Measurements from ENCODE around the gene FAM181A.

Gene FAM181A

DNA sequence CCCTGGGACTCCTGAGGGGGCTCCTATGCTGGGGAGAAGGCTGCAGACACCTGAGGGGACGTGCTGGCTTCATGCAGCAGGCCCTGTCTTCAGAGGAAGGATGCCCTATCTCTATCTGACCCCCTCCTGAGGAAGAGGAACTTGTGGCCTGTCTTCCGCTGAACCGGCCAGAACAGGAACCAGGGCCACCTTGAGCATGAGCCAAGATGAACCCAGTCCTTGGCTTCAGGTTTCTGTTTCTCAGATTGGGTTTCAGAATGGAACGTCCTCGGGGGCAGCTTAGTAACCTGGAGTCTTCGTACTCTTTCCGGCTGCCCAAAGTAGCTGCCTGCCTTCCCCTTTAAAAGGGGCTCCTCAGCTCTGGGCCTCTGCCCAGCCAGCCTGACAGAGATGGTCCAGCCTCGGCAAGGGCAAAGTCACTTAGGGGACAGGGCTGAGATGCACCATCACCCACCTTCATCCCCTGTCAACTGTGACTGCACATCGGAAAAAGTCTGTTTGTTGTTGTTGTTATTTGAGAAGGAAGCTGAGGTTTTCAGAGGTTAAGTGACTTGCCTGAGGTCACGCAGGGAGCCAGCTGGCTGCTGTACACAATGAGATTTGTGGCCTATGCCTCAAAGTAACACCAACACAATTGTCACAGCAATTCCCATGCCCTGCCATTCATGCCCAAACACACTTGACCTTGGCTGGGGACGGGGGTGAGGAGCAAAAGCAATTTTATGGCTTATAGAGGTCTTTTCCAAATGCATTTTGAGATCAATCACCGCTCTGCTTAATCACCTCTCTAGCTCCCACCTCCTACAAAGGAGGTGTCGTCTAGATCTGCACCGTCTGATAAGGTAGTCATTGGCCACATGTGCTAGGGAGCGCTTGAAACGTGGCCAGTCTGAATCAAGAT is 35.8 kb downstream of the FAM181A start:
- peak; percentile 45 for DNase-seq (ENCODE audit: low spot score)

DNA sequence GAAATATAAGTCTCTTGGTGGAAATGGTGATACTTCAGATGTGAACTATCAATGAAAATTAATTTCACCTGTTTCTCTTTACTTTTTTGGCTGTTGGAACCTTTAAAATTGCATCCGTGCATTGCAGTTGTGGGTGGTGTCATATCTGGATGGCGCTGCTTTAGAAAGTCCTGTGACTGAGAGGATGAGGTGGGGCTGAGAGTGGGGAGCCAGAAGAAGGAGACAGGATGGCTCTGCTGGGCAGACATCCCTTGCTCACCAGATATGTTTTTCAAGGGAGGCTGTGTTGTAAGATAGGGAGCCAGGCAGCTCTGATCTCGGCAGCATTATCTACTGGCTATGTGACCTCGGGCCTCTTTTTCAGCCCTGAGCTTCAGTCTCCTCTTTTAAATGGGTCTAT is 36.5 kb downstream of the FAM181A start:
- DNase-seq (ENCODE audit: low spot score) = no peak

DNA sequence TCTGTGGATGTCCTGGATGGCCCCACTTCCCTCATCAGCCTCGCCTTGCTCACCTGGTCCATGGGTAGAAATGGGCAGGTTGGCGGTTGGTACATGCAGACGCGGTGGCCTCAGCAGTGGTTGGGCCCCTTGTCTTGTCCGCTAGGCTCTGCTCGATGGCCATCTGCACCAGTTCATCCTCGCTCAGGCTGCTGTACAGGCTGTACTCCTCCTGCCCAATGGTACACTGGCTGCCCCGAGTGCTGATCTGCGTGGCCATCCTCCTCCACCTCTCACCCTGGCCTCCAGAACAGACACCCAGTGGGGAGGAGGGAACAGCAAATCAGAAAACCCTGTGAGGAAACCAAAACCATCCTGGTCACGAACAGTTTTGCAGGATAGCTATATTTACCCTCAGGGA is 37.1 kb downstream of the FAM181A start:
- no peak for DNase-seq (ENCODE audit: low spot score)

DNA sequence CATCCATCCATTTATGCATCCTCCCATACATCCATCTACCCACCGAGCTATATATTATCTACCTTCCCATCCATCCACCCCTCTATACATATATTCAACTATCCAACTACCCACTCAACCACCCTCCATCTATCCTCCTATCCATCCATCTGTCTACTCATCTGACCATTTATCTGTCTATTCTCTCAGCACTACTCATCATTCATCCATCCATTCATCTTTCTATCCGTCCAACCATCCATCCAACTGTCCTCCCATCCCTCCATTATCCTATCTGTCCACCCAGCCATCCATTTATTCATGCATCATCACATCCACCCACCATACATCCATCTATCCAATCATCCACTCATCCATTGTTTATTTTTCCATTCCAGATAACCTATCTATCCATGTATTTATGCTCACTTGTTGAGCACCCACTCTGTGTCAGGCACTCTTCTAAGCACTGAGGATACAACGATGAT is 37.7 kb downstream of the FAM181A start:
- no peak for DNase-seq (ENCODE audit: low spot score)

DNA sequence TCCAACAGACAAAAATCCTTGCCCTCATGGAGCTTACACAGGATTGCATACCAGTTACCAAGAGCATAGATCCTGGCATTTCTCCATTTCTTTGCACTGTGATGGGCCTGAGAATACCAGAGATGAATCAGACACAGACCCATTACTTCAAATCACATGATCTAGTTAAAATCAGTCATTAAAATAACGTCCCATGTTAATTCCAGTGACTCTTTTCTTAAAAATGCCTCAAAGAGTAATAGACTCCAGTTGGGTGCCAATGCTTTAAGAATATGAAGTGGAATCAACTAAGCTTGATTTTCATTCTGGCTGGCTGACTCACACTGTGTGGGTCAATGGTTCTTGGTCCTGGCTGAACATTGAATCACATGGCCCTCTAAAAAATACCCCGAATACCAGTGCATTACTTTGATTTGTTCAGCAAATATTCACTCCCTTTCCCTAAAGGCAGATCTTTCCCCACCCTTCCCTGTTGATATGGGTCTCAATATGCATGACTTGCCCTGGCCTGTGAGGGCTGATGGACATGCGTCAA is 38.2 kb downstream of the FAM181A start:
- DNase-seq (ENCODE audit: low spot score) = no peak

DNA sequence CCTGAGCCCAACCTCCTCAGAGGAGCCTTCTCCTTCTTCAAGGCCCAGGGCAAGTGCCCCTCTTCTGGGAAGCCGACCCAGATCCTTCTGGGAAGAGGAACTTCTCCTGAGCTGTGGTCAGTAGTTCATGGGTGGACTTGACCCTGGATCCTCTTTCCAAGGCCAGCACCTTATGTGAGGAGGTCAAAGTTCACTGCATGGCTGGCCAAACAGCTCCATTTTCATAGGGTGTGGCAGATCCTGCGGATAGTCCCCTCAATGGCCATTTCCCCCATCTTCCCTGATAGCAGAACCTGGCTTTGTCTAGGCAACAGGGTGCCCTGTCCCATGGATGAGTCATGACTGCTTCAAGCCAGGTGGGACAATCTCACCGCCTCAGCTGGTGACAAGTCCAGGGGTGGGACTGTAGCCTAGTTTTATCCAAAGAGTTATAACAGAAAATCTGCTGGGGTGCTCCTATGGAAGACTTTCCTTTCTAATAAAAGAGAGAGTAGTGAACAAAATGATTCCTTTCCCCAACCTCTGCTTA is 38.9 kb downstream of the FAM181A start:
- DNase-seq (ENCODE audit: low spot score) = no peak

DNA sequence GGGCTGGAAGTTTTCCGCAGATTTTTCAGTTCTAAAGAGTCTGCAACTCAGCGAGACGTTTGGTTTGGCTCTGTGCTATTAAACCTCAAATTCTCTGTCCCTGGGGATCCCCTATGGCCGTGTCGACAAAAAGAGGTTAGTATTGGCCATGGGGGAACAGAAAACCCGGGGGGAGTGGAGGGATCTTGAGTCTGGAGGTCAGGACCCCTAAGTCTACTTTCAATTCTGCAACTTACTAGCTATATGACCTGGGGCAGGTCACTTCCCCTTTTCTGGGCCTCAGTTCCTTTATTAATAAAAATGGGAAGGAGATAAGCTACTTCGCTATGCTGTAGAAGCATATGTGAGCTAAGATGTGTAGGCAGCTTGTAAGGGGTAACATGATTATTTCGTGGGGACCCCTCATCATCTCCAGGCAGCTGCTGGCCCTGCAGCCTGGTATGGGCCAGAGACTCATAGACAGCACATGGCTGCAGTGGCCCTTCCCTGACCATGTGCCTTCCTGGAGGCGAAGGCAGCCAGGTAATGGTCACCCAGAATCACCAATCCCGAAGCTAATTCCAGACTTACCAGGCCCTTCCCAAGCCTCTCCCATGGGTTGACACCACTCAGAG is 40.6 kb downstream of the FAM181A start:
- DNase-seq (ENCODE audit: low spot score) = no peak

DNA sequence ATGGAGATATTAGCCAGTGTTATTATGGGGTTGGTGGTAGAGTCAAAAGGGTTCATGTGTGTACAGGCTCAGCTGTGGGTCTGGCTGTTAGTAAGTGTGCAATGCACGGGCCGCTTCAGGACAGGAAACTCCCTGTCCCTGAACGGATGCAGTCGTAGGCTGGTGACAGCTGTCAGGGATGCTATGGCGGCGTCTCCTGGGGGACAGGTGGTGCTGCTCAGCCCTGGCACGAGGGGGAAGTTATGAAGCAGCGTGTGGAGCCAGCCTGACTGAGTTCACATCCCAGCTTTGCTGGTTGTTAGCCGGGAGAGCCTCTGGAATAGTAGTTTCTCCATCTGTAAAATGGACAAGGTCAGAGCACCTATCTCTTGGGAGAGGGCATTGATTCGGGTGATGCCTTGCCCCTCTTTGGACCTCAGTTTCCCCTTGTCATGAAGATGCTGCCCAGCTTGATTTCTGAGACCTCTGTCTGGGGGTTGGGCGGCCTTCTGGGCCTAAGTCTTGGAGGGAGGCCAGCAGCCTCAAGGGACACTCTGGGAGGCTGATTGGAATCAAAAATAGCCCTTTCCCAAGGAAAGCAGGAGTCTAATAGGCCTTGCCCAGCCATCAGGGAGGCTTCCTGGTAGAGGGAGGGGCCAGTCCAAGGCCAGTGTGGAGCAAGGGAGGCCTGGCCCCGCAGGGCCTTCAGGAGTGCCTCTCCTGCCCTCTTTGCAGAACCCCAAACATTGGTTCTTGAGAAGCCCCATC is 42.1 kb downstream of the FAM181A start:
- no peak for DNase-seq (ENCODE audit: low spot score)

DNA sequence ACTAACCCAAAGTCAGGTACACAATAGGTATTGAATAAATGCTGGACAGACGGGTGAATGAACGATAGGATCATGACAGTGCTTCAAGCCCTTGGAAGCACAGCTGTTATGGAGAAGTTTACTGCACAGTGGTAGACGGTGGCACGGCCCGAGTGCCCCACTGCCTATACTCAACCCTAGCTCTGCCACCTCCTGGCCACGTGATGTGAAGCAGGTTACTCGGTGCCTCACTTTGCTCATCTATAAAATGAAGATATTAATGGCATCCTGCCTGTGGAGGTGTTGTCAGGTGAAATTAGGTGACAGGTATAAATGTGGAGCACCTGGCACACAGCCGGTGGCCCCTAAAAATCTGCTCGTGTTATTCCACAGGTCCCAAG is 43.4 kb downstream of the FAM181A start:
- DNase-seq (ENCODE audit: low spot score) = no peak

DNA sequence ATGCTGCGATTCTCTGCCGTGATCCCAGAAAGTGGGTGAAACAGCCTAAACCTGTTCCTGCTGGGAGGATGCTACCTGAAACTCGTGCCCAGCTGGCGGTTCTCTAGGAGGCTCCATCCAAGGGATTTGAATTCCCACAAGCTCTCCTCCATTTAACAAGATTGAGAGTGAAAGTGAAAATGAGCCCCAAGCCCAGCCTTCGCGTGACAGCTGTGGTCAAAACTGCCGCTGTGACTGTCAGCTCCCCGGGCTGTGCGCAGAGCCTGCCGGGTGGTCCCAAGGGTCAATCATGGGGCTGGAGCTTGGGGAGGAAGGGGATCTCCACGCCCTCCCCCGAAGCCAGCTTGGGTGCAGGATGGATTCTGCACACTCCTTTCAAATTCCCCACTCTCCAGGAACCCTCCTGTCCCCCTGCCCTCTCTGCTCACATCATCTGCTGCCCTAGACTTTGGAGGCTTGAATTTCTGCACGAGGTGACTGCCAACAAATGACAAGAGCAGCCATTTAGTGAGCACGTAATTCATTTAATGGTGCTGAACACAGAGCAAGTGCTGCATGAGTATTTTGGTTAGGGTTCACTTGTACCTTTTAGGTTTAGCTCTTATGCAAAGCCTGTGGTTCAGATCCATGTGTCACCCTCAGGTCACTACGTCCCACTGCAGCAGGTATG is 44.0 kb downstream of the FAM181A start:
- no peak for DNase-seq (ENCODE audit: low spot score)

DNA sequence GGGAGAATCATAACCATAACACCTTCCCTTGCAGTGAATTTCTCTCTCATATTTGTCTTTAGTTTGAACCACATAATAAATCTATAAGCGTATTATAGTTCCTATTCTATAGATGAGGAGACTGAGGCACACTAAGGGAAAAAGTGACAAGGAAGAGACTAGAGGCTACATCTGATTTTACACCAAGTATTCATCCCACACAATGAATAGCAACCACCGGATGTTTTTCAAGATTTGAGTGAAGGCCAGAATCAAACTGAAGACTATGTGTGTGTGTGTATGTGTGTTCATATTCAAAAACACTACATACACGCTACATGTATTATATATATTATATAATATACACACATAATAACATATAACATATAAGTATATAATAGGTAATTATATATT is 44.5 kb downstream of the FAM181A start:
- DNase-seq (ENCODE audit: low spot score) = no peak

DNA sequence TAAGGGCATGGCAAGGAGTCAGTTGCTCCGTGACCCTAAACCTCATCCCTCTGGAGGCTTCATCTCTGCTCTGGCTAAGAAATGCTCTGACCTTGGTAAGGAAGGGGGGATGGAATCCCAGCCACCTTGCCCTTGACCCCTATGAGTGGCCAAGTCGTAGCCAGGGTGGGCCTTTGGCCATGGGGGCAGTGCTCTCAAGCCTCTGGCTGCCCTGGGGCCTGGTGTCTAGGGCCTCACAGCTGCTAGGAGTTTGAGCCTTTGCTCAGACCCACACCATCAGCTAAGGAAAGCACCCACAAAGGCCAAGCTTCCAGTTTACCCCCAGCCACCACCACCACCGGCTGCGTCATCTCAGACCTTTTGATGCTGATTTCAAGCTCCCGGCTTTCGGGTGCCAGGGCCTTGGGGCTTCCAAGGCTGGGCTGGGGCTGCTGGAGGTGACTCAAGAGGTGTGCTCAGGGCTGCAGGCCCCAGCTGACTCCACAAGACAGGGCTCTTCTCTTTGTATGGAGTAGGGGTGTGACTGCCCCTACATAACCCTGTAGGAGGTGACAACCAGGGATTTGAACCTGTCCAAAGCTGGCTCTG is 45.6 kb downstream of the FAM181A start:
- no peak for DNase-seq (ENCODE audit: low spot score)

DNA sequence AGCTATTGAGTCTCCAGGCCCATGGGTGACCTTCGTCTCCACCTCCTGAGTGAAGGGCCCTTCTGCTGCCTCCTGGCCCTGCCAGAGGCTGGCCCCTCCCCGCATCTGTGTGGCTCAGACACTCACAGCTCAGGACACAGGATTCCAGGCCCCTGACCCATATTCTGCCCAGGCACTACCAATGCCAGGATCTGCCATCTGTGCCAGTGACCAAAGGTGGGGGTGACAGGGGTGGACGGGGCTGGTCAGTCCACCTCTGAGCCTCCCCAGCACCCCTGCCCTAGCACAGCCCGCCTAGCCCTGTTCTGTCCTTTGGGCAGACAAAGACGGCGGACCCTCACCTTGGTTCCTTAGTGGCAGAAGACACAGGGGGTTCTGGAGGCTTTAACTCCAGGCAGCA is 46.5 kb downstream of the FAM181A start:
- no peak for DNase-seq (ENCODE audit: low spot score)

DNA sequence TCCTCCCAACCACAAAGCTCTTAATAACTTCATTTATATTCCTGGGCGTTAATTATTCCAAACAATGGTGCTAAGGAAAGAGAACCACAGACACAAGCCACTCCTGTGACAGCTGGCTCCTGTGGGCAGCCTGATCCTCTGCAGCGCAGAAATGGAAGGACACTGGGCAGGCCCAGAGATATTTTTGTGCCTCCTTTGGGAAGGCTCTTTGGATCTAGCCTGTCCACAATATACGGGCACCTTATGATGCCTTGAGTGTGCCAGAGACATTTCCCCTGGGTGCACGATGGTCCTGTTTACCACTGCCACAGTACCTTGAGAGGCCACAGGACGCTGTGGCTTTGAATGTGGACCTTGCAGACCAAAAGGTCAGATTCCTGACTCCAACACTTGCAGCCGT is 47.2 kb downstream of the FAM181A start:
- no peak for DNase-seq (ENCODE audit: low spot score)

DNA sequence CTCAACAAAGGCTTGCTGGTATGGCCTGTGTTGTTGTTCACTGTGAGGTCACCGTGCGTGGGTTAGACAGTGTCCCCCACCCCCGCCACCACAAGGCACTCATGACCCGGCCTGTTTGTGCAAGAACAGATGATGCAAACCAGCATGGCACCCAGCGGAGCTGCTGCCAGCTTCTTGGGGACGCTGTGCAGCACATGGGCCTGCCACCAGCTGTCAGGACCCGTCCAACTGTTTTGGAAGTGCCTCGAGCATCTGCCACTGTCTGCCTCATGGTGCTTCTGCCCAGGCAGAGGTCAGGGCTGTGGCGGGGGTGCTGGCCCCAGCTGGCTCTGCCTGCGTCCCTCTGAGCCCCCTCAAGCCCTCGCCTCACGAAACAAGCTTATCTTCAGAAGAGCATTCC is 47.7 kb downstream of the FAM181A start:
- no peak for DNase-seq (ENCODE audit: low spot score)

DNA sequence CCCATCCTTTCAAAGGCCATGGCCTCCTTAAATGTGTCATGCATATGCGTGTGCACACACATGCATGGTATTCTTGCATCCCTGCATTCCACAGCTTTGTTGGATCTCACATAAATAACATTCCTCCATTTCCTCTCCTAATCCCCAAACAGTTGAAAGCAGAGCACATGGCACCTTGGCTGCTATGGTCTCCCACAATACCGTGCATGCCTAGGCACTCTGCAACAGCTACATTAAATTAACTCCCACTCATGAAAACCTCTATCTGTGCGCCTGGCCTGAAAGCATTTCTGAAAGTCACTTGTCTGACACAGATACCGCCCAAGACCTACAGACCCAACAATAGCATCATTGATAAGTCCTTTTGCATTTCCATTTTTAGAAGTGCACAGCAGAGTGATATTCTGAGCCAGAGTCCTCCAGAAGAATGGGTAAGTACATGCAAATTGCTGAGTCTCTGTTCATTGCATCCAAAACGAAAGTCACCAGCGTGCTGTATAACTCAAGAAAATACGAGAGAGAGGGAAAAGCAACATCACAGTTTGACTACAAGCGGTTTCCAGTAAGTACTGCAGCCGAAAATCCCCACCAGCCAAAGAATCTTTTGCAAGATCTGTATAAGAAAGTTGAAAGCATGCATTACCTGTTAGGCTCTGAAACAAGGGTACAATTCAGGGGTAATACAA is 48.8 kb downstream of the FAM181A start:
- DNase-seq (ENCODE audit: low spot score) = no peak

DNA sequence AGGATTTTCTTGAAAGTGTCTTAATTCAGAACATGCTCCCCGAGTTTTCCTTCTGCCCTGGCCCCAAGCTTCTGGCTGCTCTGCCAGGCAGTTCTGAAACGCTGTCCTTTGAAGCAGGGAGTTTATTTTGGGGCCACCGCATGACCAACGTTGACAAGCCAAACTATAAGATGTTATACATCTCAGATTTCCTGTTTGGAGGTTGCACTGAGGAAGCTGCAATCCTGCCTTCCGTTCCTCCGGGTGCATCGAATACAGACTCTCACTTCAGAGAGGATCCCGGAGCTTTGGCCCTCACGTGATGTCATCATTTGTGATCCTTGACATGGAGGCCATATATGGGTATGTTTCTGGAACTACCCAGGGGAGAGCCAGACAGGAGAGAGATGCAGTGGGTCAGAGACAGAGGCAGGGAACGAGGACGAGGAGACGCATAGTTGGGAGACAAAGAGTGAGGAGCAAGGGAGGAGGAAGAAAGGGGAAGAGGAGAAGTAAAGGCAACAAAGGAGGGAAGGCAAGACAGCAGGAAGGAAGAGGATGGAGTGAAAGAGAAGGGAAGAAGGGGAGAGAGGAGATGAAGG is 49.4 kb downstream of the FAM181A start, which contains the start of gene ASB2:
Gene ASB2, minus strand, starts transcription at position 94 of the 581 bp plus-strand sequence. CDS start 12,031 bp downstream, outside the sequence.
- DNase-seq (ENCODE audit: low spot score) = no peak

DNA sequence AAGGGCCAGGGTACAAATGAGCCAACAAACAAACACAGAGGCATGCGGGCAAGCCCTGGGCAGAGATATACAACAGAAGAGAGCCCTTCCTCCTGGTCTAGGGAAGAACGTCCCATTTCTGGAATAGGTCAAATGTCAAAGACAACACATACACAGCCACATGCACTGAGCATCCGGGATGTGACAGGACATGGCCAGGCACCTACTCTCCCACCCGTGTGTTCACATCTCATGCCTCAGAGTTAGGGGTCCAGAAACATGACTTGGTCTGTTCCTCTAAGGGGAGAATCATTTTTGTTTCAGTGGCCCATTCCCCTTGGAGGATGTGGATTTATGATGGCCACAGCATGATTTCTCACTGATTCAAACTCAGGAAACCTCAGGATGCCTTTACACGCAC is 50.0 kb downstream of the FAM181A start:
- DNase-seq (ENCODE audit: low spot score) = no peak

DNA sequence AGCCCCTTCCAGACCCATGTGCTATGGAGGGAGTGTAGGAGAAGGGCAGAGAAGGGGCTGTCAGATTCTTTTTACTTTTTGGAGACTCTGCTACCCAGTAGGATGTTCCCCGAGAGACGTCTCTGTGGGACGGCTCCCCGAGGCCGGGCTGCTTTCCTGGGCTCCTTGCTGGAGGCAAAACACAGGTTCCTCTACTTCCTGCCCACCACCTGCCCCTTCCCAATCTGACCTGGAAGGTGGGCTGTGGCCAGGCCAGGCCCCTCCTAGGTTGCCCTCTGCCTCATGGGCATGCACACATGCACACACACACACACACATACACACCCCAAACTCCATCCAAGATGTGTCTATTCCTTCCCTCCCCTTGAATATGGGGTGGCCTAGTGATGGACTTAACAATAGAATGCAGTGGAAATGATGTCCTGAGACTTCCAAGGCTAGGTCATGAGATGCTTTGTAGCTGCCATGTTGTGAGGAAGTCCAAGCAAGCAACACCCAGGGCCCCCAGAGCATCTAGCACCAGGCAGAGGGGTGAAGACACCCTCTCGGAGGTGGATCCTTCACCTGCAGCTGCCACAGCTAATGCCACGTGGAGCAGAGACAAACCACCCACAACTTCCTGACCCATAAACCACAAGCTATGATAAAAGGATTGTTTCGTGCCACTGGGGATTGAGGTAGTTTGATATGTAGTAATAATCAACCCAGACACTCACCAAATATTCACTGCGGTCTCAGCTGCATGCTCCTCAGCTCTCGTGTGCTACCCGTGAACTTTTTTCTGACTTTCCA is 50.8 kb downstream of the FAM181A start:
- DNase-seq (ENCODE audit: low spot score) = no peak
